ENCODE measurements around the gene JUN.

JUN gene

GRCh38 chr1:58788259-58788658, 4.4 kb upstream of the JUN start:
- Histone ChIP-seq H3K27me3 (no peaks in the 10 kb centered on the region), H3K4me3 (ENCODE audit: low read depth, low read length) (no peak overlapping the region), H3K4me1 (no peaks in the 10 kb centered on the region), H3K36me3 (no peaks in the 10 kb centered on the region), H3K9me3 (no peaks in the 10 kb centered on the region)
- no peak for DNase-seq
- no peak for TF ChIP-seq CTCF (IDR thresholded peaks at IDR 0.05; ENCODE audit: low read depth, low read length)

- H3K27me3 ChIP-seq: no peaks in the 10 kb centered on the region
- no peak for DNase-seq
- no peaks in the 10 kb centered on the region for H3K9me3 ChIP-seq
- no peaks in the 10 kb centered on the region for H3K4me1 ChIP-seq
- H3K36me3 ChIP-seq: peaks cover 7% of the 10 kb centered on the region
- no peak overlapping the region for H3K4me3 ChIP-seq (ENCODE audit: low read depth, low read length)
- TF ChIP-seq CTCF (IDR thresholded peaks at IDR 0.05; ENCODE audit: low read depth, low read length): no peak
Observed at GRCh38 chr1:58786927-58787245, 3.0 kb upstream of the JUN start.

- Histone ChIP-seq H3K4me1 (no peaks in the 10 kb centered on the region), H3K9me3 (no peaks in the 10 kb centered on the region), H3K36me3 (peaks cover 7% of the 10 kb centered on the region), H3K27me3 (no peaks in the 10 kb centered on the region), H3K4me3 (ENCODE audit: low read depth, low read length) (no peak overlapping the region)
- TF ChIP-seq CTCF (IDR thresholded peaks at IDR 0.05; ENCODE audit: low read depth, low read length): no peak
- DNase-seq: no peak
Observed at GRCh38 chr1:58786184-58786926, 2.5 kb upstream of the JUN start.

GRCh38 chr1:58785442-58786058, 1.7 kb upstream of the JUN start:
- Histone ChIP-seq H3K9me3 (no peaks in the 10 kb centered on the region), H3K36me3 (peaks cover 11% of the 10 kb centered on the region), H3K27me3 (no peaks in the 10 kb centered on the region), H3K4me1 (no peaks in the 10 kb centered on the region), H3K4me3 (ENCODE audit: low read depth, low read length) (peak overlapping the region; percentile 72)
- DNase-seq: peak; percentile 6
- TF ChIP-seq CTCF (IDR thresholded peaks at IDR 0.05; ENCODE audit: low read depth, low read length): no peak

- TF ChIP-seq CTCF (IDR thresholded peaks at IDR 0.05; ENCODE audit: low read depth, low read length): peak; percentile 58
- no peaks in the 10 kb centered on the region for H3K27me3 ChIP-seq
- DNase-seq: peak; percentile 77
Observed at GRCh38 chr1:58784758-58785441, 1.1 kb upstream of the JUN start.

More at GRCh38 chr1:58784758-58785441, 1.1 kb upstream of the JUN start:
- no peaks in the 10 kb centered on the region for H3K9me3 ChIP-seq
- peak overlapping the region; percentile 72 for H3K4me3 ChIP-seq (ENCODE audit: low read depth, low read length)
- peaks cover 11% of the 10 kb centered on the region for H3K36me3 ChIP-seq
- no peaks in the 10 kb centered on the region for H3K4me1 ChIP-seq

Measured in BE2C (cell line).